Liver (tissue), 9 donors: ENCODE measurements around the gene PRSS58. TPM values are rescaled to one million over a fixed set of nuclear protein-coding genes. Genes with fewer than 3 reads are reported as not detected.

Source experiments
- DNase-seq: peaks from one replicate; pipeline ENCODE4 v3.0.0-alpha.2; 2017; ENCODE audit warnings: low spot score
- H3K27ac ChIP-seq, 2 donors: one replicate each; pipeline ENCODE4 v1.7.0; 2013; ENCODE audit warnings: inconsistent platforms in 2 of 2, low read length in 2 of 2, control low read depth in 1 of 2, low read depth in 1 of 2, mild to moderate bottlenecking in 1 of 2
- H3K27me3 ChIP-seq, 4 donors: one replicate each; pipeline versions ENCODE4 v1.6.1 to v1.7.0; 2013; ENCODE audit warnings: low read length in 3 of 4, inconsistent platforms in 1 of 4, mild to moderate bottlenecking in 1 of 4, moderate library complexity in 1 of 4; ENCODE audit not compliant: control insufficient read depth in 4 of 4, insufficient read depth in 4 of 4
- H3K36me3 ChIP-seq, 4 donors: one replicate each; pipeline versions ENCODE4 v1.6.1 to v1.7.0; 2013; ENCODE audit warnings: low read length in 3 of 4, mild to moderate bottlenecking in 3 of 4, low read depth in 1 of 4, moderate library complexity in 1 of 4; ENCODE audit not compliant: control insufficient read depth in 4 of 4, insufficient read depth in 3 of 4
- H3K4me1 ChIP-seq, 4 donors: one replicate each; pipeline versions ENCODE4 v1.6.1 to v1.7.0; 2013; ENCODE audit warnings: low read length in 3 of 4, mild to moderate bottlenecking in 3 of 4, moderate library complexity in 1 of 4; ENCODE audit not compliant: control insufficient read depth in 4 of 4, insufficient read depth in 4 of 4
- H3K4me3 ChIP-seq, 3 donors: one replicate each; pipeline versions ENCODE4 v1.6.1 to v1.7.0; 2013; ENCODE audit warnings: low read length in 3 of 3, control low read depth in 1 of 3, low read depth in 1 of 3, mild to moderate bottlenecking in 1 of 3
- H3K9ac ChIP-seq, 2 donors: one replicate each; pipeline ENCODE4 v1.7.0; 2013; ENCODE audit warnings: low read length in 2 of 2, mild to moderate bottlenecking in 2 of 2, moderate library complexity in 2 of 2, control low read depth in 1 of 2, low read depth in 1 of 2
- H3K9me3 ChIP-seq, 4 donors: one replicate each; pipeline versions ENCODE4 v1.6.1 to v1.7.0; 2013; ENCODE audit warnings: low read length in 3 of 4; ENCODE audit not compliant: control insufficient read depth in 4 of 4
- ATF3 ChIP-seq: IDR thresholded peaks from 2 replicates; pipeline ENCODE4 v1.6.1; 2016; ENCODE audit warnings: antibody characterized with exemption
- EGR1 ChIP-seq, 2 donors: IDR thresholded peaks; 2 replicates each; pipeline ENCODE4 v1.6.1; 2016 to 2018; ENCODE audit warnings: antibody characterized with exemption in 2 of 2, low read depth in 2 of 2
- FOXA1 ChIP-seq: IDR thresholded peaks from 2 replicates; pipeline ENCODE4 v1.6.1; 2016; ENCODE audit warnings: antibody characterized with exemption
- GABPA ChIP-seq, 2 donors: IDR thresholded peaks in 1 of 2; conservative IDR thresholded peaks in 1 of 2; 2 replicates each; pipeline ENCODE4 v1.6.1; 2016; ENCODE audit warnings: antibody characterized with exemption in 2 of 2, mild to moderate bottlenecking in 1 of 2, moderate library complexity in 1 of 2
- HNF4A ChIP-seq, 2 donors: conservative IDR thresholded peaks; 2 replicates each; pipeline ENCODE4 v1.6.1; 2016; ENCODE audit warnings: antibody characterized with exemption in 2 of 2, mild to moderate bottlenecking in 2 of 2
- HNF4G ChIP-seq: IDR thresholded peaks from 2 replicates; pipeline ENCODE4 v1.6.1; 2016; ENCODE audit warnings: antibody characterized with exemption
- MAX ChIP-seq: IDR thresholded peaks from 2 replicates; pipeline ENCODE4 v1.6.1; 2016; ENCODE audit warnings: antibody characterized with exemption
- RAD21 ChIP-seq, 2 donors: IDR thresholded peaks; 2 replicates each; pipeline ENCODE4 v1.6.1; 2016; ENCODE audit warnings: antibody characterized with exemption in 2 of 2, mild to moderate bottlenecking in 2 of 2
- REST ChIP-seq: IDR thresholded peaks from 2 replicates; pipeline ENCODE4 v1.6.1; 2016; ENCODE audit warnings: antibody characterized with exemption, mild to moderate bottlenecking
- RXRA ChIP-seq, 2 donors: IDR thresholded peaks; 2 replicates each; pipeline ENCODE4 v1.6.1; 2017 to 2018; ENCODE audit warnings: antibody characterized with exemption in 2 of 2, mild to moderate bottlenecking in 1 of 2
- SP1 ChIP-seq: IDR thresholded peaks from 2 replicates; pipeline ENCODE4 v1.6.1; 2018; ENCODE audit warnings: antibody characterized with exemption, mild to moderate bottlenecking
- YY1 ChIP-seq: IDR thresholded peaks from 2 replicates; pipeline ENCODE4 v1.6.1; 2016; ENCODE audit warnings: antibody characterized with exemption, mild to moderate bottlenecking
- ZBTB33 ChIP-seq: IDR thresholded peaks from 2 replicates; pipeline ENCODE4 v1.6.1; 2016; ENCODE audit warnings: antibody characterized with exemption
- WGBS: extraction: QIAGEN DNeasy Blood & Tissue Kit; methylation state at CpG from one replicate; pipeline ENCODE4 v1.1.7; 2013; 5-methylcytosine and 5-hydroxymethylcytosine counted together
- polyA plus RNA-seq, 2 donors: library from polyadenylated mRNA; stranded (reverse) in 1 of 2; unstranded in 1 of 2; fragments of 200-250 nt in 1 of 2; fragments of >200 nt in 1 of 2; fragmentation: Nextera tagmentation in 1 of 2; extraction: Ambion mirVana in 1 of 2; gene quantifications; one replicate each; pipeline versions ENCODE4 v1.2.1 to v1.2.3, GENCODE V29; 2013 to 2015
- total RNA-seq, 2 donors: library from RNA; depleted of rRNA; stranded (reverse); fragments of >200 nt; gene quantifications; one replicate each; pipeline ENCODE4 v1.2.3, GENCODE V29; 2014
- donor health status: healthy.
- donor health status: healthy.
- donor health status: healthy.
- donor health status: healthy.
- donor health status: healthy.

PRSS58 gene
- not detected for total RNA-seq
- polyA plus RNA-seq: not detected

GRCh38 chr7:142257958-142258357 lies at the start of gene PRSS58:
TSS of gene PRSS58 (minus strand) at chr7:142258058. CDS start at chr7:142257707, 351 bp downstream.
- TF ChIP-seq GABPA (IDR thresholded peaks at IDR 0.05 in 1 of 2, conservative IDR thresholded peaks at IDR 0.05 in 1 of 2): no peak
- no peak for TF ChIP-seq RXRA (IDR thresholded peaks at IDR 0.05)
- TF ChIP-seq YY1: no peak
- TF ChIP-seq HNF4A (conservative IDR thresholded peaks at IDR 0.05): no peak
- no peak for TF ChIP-seq RAD21 (IDR thresholded peaks at IDR 0.05)
- TF ChIP-seq FOXA1: no peak
- no peak for TF ChIP-seq ZBTB33
- no peak for TF ChIP-seq REST
- TF ChIP-seq HNF4G: no peak
- TF ChIP-seq ATF3: no peak
- no peak for TF ChIP-seq SP1
- Histone ChIP-seq H3K27me3 (no peaks in the 10 kb centered on the region), H3K4me3 (no peak within 1 kb of the TSS), H3K36me3 (no peaks in the 10 kb centered on the region), H3K9me3 (peaks cover 0 to 3% (median 0%) of the 10 kb centered on the region in 4 donors), H3K27ac (no peak within 1 kb of the TSS), H3K9ac (no peak within 1 kb of the TSS), H3K4me1 (no peaks in the 10 kb centered on the region)
- WGBS: 64% methylated on average over 1 of the region's 1 CpG
- DNase-seq: no peak

GRCh38 chr7:142307246-142307900 lies 49.5 kb upstream of the PRSS58 start:
- Histone ChIP-seq H3K4me1 (no peaks in the 10 kb centered on the region), H3K27me3 (peaks cover 0 to 17% (median 1%) of the 10 kb centered on the region in 4 donors), H3K36me3 (no peaks in the 10 kb centered on the region), H3K4me3 (no peak overlapping the region), H3K9me3 (no peaks in the 10 kb centered on the region), H3K9ac (no peak overlapping the region), H3K27ac (no peak overlapping the region)
- no peak for TF ChIP-seq MAX
- no peak for TF ChIP-seq FOXA1
- TF ChIP-seq REST: no peak
- TF ChIP-seq RXRA (IDR thresholded peaks at IDR 0.05): no peak
- no peak for TF ChIP-seq EGR1 (IDR thresholded peaks at IDR 0.05; ENCODE audit: low read depth in 2 of 2)
- no peak for TF ChIP-seq ATF3
- 78% methylated on average over 11 of the region's 11 CpGs for WGBS
- no peak for DNase-seq
